H1 (cell line): ENCODE measurements around the gene NAV2. TPM values are rescaled to one million over a fixed set of nuclear protein-coding genes. Genes with fewer than 3 reads are reported as not detected.

Experiments
- CTCF ChIA-PET: fragments of 300-600 bp; sonication (Branson Sonifier 250); formaldehyde crosslinking; loops from one replicate; lab custom pipeline; 2021; ENCODE audit not compliant: partially characterized antibody; lab: Charles Lee
- POLR2A ChIA-PET: fragments of 300-600 bp; sonication (Branson Sonifier 250); formaldehyde crosslinking; loops from one replicate; lab custom pipeline; 2021; ENCODE audit warnings: inconsistent platforms; ENCODE audit not compliant: partially characterized antibody; lab: Charles Lee
- DNase-seq, 2 experiments: peaks; one replicate each; pipeline versions ENCODE4 v3.0.0 to v3.0.0-alpha.2; 2010 to 2022; ENCODE audit warnings: low spot score in 2 of 2, low read depth in 1 of 2, mixed read lengths in 1 of 2
- FAIRE-seq: peaks from 2 replicates; lab custom pipeline; 2011; peaks lifted over from hg19 to GRCh38; lab: Jason Lieb, UNC
- H2AFZ ChIP-seq: 2 replicates; pipeline ENCODE4 v1.8.1; 2012; ENCODE audit warnings: low read length, inconsistent platforms
- H2AK5ac ChIP-seq: 2 replicates; pipeline ENCODE4 v1.6.1; 2013; ENCODE audit warnings: low read depth, low read length
- H2BK120ac ChIP-seq: replicated peaks from 2 replicates; pipeline ENCODE3; 2013; ENCODE audit warnings: low read depth, low read length, inconsistent platforms
- H2BK12ac ChIP-seq: 2 replicates; pipeline ENCODE4 v1.6.1; 2013; ENCODE audit warnings: low read depth, low read length
- H2BK15ac ChIP-seq: 2 replicates; pipeline ENCODE4 v1.6.1; 2013; ENCODE audit warnings: low read length
- H2BK20ac ChIP-seq: 2 replicates; pipeline ENCODE4 v1.6.1; 2013; ENCODE audit warnings: low read length
- H2BK5ac ChIP-seq: 2 replicates; pipeline ENCODE4 v1.6.1; 2013; ENCODE audit warnings: low read depth, low read length
- H3K14ac ChIP-seq: 2 replicates; pipeline ENCODE4 v1.6.1; 2013; ENCODE audit warnings: inconsistent platforms; ENCODE audit not compliant: insufficient read length
- H3K18ac ChIP-seq: 2 replicates; pipeline ENCODE4 v1.6.1; 2013; ENCODE audit warnings: low read length; ENCODE audit errors: extremely low read depth
- H3K23ac ChIP-seq: 2 replicates; pipeline ENCODE4 v1.6.1; 2013; ENCODE audit warnings: inconsistent platforms; ENCODE audit not compliant: insufficient read length
- H3K23me2 ChIP-seq: 2 replicates; pipeline ENCODE4 v1.6.1; 2013; ENCODE audit warnings: low read depth, low read length
- H3K27ac ChIP-seq: 2 replicates; pipeline ENCODE4 v1.6.1; 2011; ENCODE audit warnings: low read depth, low read length, inconsistent platforms
- H3K27me3 ChIP-seq, 4 experiments: replicated peaks in 1 of 4; 1 replicate in 1 of 4; 2 replicates in 3 of 4; pipeline versions ENCODE4 v1.6.1 to v1.8.1; 2011 to 2013; ENCODE audit warnings: low read length in 3 of 4, mild to moderate bottlenecking in 3 of 4, inconsistent platforms in 2 of 4, mixed read lengths in 2 of 4, moderate library complexity in 1 of 4; ENCODE audit not compliant: control insufficient read depth in 3 of 4, insufficient read depth in 3 of 4; ENCODE audit errors: extremely low read depth in 1 of 4
- H3K36me3 ChIP-seq, 4 experiments: 2 replicates each; pipeline versions ENCODE4 v1.6.1 to v1.8.1; 2011 to 2013; ENCODE audit warnings: mild to moderate bottlenecking in 4 of 4, low read length in 3 of 4, moderate library complexity in 2 of 4, control low read depth in 1 of 4, inconsistent platforms in 1 of 4; ENCODE audit not compliant: insufficient read depth in 4 of 4, control insufficient read depth in 2 of 4
- H3K4ac ChIP-seq: replicated peaks from 2 replicates; pipeline ENCODE3; 2013; ENCODE audit warnings: low read length, low read depth, mixed read lengths, inconsistent platforms; ENCODE audit not compliant: insufficient read length
- H3K4me1 ChIP-seq, 4 experiments: replicated peaks in 1 of 4; 1 replicate in 1 of 4; 2 replicates in 3 of 4; pipeline versions ENCODE4 v1.6.1 to v1.8.1; 2011 to 2013; ENCODE audit warnings: low read length in 3 of 4, inconsistent platforms in 2 of 4, mixed read lengths in 1 of 4; ENCODE audit not compliant: insufficient read depth in 4 of 4, control insufficient read depth in 3 of 4
- H3K4me2 ChIP-seq, 2 experiments: 2 replicates each; pipeline versions ENCODE4 v1.6.1 to v1.8.1; 2011 to 2013; ENCODE audit warnings: low read depth in 2 of 2, low read length in 2 of 2, control low read depth in 1 of 2, inconsistent platforms in 1 of 2, mild to moderate bottlenecking in 1 of 2; ENCODE audit not compliant: insufficient read depth in 1 of 2
- H3K4me3 ChIP-seq, 4 experiments: fragments of 200-600, 300-600 bp in 1 of 4; sonication (generic), shearing (Covaris generic), sonication (Bioruptor Twin) in 1 of 4; 2 replicates each; pipeline versions ENCODE4 v1.5.1 to v1.8.1; 2011 to 2016; ENCODE audit warnings: low read length in 4 of 4, low read depth in 3 of 4, control low read depth in 2 of 4, inconsistent platforms in 2 of 4, mild to moderate bottlenecking in 2 of 4, mixed read lengths in 1 of 4, moderate library complexity in 1 of 4; ENCODE audit not compliant: insufficient read depth in 2 of 4; ENCODE audit errors: extremely low read depth in 1 of 4
- H3K56ac ChIP-seq: replicated peaks from 2 replicates; pipeline ENCODE3; 2013; ENCODE audit warnings: low read depth, mild to moderate bottlenecking, mixed read lengths, low read length, inconsistent platforms; ENCODE audit not compliant: insufficient read length
- H3K79me1 ChIP-seq: 2 replicates; pipeline ENCODE4 v1.6.1; 2013; ENCODE audit warnings: low read depth, low read length, control low read depth
- H3K79me2 ChIP-seq, 2 experiments: 2 replicates each; pipeline versions ENCODE4 v1.6.1 to v1.8.1; 2012 to 2013; ENCODE audit warnings: low read length in 2 of 2, mild to moderate bottlenecking in 2 of 2, inconsistent platforms in 1 of 2; ENCODE audit not compliant: insufficient read depth in 2 of 2, control insufficient read depth in 1 of 2
- H3K9ac ChIP-seq, 4 experiments: replicated peaks in 1 of 4; 1 replicate in 1 of 4; 2 replicates in 3 of 4; pipeline versions ENCODE4 v1.6.1 to v1.8.1; 2011 to 2013; ENCODE audit warnings: low read depth in 3 of 4, low read length in 3 of 4, control low read depth in 2 of 4, mild to moderate bottlenecking in 2 of 4, moderate library complexity in 2 of 4, inconsistent platforms in 1 of 4; ENCODE audit errors: extremely low read depth in 1 of 4
- H3K9me3 ChIP-seq, 2 experiments: 2 replicates each; pipeline versions ENCODE4 v1.6.1 to v1.8.1; 2012 to 2013; ENCODE audit warnings: mild to moderate bottlenecking in 2 of 2, moderate library complexity in 2 of 2, control low read depth in 1 of 2, inconsistent platforms in 1 of 2, low read depth in 1 of 2, low read length in 1 of 2, mixed read lengths in 1 of 2; ENCODE audit not compliant: insufficient read depth in 2 of 2
- H4K20me1 ChIP-seq, 2 experiments: replicated peaks in 1 of 2; 2 replicates each; pipeline versions ENCODE3 to v1.8.1; 2011 to 2013; ENCODE audit warnings: inconsistent platforms in 2 of 2, low read length in 2 of 2, mild to moderate bottlenecking in 1 of 2; ENCODE audit not compliant: insufficient read depth in 2 of 2, control insufficient read depth in 1 of 2
- H4K5ac ChIP-seq: 2 replicates; pipeline ENCODE4 v1.6.1; 2013; ENCODE audit warnings: low read length, low read depth, mixed read lengths, inconsistent platforms; ENCODE audit not compliant: insufficient read length
- H4K8ac ChIP-seq: 2 replicates; pipeline ENCODE4 v1.8.0; 2013; ENCODE audit warnings: mild to moderate bottlenecking, moderate library complexity, low read length, inconsistent platforms; ENCODE audit not compliant: insufficient read depth; ENCODE audit errors: extremely low read depth
- H4K91ac ChIP-seq: replicated peaks from 2 replicates; pipeline ENCODE3; 2013; ENCODE audit warnings: low read length, mixed read lengths, inconsistent platforms; ENCODE audit not compliant: insufficient read length
- CTBP2 ChIP-seq: IDR thresholded peaks from 2 replicates; pipeline ENCODE4 v1.7.0; 2011; ENCODE audit warnings: borderline replicate concordance, mild to moderate bottlenecking, moderate library complexity, mixed read lengths, low read length; ENCODE audit not compliant: insufficient read depth, insufficient read length
- KDM4A ChIP-seq: IDR thresholded peaks from one replicate; pipeline ENCODE4 v1.7.1; 2012; ENCODE audit warnings: low read depth, mild to moderate bottlenecking, moderate library complexity, low read length, inconsistent platforms; ENCODE audit not compliant: severe bottlenecking
- KDM5A ChIP-seq: fragments of 200-600 bp; IDR thresholded peaks from 2 replicates; pipeline ENCODE4 v1.7.1; 2012; ENCODE audit warnings: mild to moderate bottlenecking, low read length, inconsistent platforms, mixed read lengths
- POU5F1 ChIP-seq: IDR thresholded peaks from 2 replicates; pipeline ENCODE4 v1.6.1; 2011; ENCODE audit warnings: low read depth, mild to moderate bottlenecking, low read length, moderate library complexity
- RAD21 ChIP-seq, 2 experiments: IDR thresholded peaks in 1 of 2; conservative IDR thresholded peaks in 1 of 2; 2 replicates each; pipeline ENCODE4 v1.6.1; 2011; ENCODE audit warnings: low read depth in 2 of 2, low read length in 2 of 2, improper control_type of control experiment in 1 of 2, inconsistent platforms in 1 of 2, mild to moderate bottlenecking in 1 of 2, moderate library complexity in 1 of 2
- SIN3A ChIP-seq, 2 experiments: IDR thresholded peaks in 1 of 2; conservative IDR thresholded peaks in 1 of 2; 2 replicates each; pipeline ENCODE4 v1.6.1; 2011 to 2012; ENCODE audit warnings: low read length in 2 of 2, improper control_type of control experiment in 1 of 2, low read depth in 1 of 2, mild to moderate bottlenecking in 1 of 2
- SUZ12 ChIP-seq: fragments of 200-600 bp; sonication (generic); IDR thresholded peaks from 2 replicates; pipeline ENCODE4 v1.6.1; 2012; ENCODE audit warnings: mild to moderate bottlenecking, inconsistent platforms, low read length, moderate library complexity, mixed read lengths
- WGBS, 2 experiments: shearing (Covaris generic) in 1 of 2; methylation state at CpG; one replicate each; pipeline versions ENCODE4 v1.1.6 to v1.1.7; 2013 to 2015; ENCODE audit warnings: low lambda C conversion rate in 2 of 2, mixed read lengths in 2 of 2, inconsistent platforms in 1 of 2, low coverage in 1 of 2, missing lambda C conversion rate in 1 of 2; ENCODE audit not compliant: insufficient replicate concordance in 2 of 2, insufficient coverage in 1 of 2, insufficient read length in 1 of 2; ENCODE audit errors: extremely low coverage in 1 of 2, missing lambda C conversion rate in 1 of 2; 5-methylcytosine and 5-hydroxymethylcytosine counted together
- polyA plus RNA-seq, 7 experiments: library from polyadenylated mRNA; depleted of rRNA in 3 of 7; stranded (reverse) in 5 of 7; unstranded in 2 of 7; fragments of >200 nt in 5 of 7; fragments of 200-250 nt in 2 of 7; gene quantifications; 1 replicate in 5 of 7; 2 replicates in 1 of 7; 4 replicates in 1 of 7; pipeline versions ENCODE4 v1.2.1 to v1.2.3, GENCODE V29; 2011 to 2013; ENCODE audit warnings: missing spikeins in 2 of 7, mixed read lengths in 2 of 7
- total RNA-seq: library from RNA; stranded (reverse); fragmentation: NEBNext Ultra II Directional; extraction: Animal tissue kit (Norgen Biotek cat#: 25700); gene quantifications from 2 replicates; pipeline ENCODE4 v1.2.1, GENCODE V29; 2021
- TF ChIP-seq, protein P1 (sequence below): IDR thresholded peaks from 2 replicates; pipeline ENCODE4 v1.6.1; 2012; ENCODE audit warnings: inconsistent platforms
- TF ChIP-seq, protein P2 (sequence below), 3 experiments: IDR thresholded peaks; 1 replicate in 2 of 3; 2 replicates in 1 of 3; pipeline versions ENCODE4 v1.5.1 to v1.6.1; 2011; ENCODE audit warnings: low read length in 3 of 3, mild to moderate bottlenecking in 3 of 3, inconsistent platforms in 2 of 3, low read depth in 1 of 3, moderate library complexity in 1 of 3; ENCODE audit not compliant: insufficient read depth in 1 of 3; ENCODE audit errors: control extremely low read depth in 1 of 3

The NAV2 gene
- total and polyA plus RNA-seq, 2 of the 8 experiments (the other 6 are each of a cell fraction or from before 2014, with no cell fraction given), result 35.6 to 73.6 TPM

DNA sequence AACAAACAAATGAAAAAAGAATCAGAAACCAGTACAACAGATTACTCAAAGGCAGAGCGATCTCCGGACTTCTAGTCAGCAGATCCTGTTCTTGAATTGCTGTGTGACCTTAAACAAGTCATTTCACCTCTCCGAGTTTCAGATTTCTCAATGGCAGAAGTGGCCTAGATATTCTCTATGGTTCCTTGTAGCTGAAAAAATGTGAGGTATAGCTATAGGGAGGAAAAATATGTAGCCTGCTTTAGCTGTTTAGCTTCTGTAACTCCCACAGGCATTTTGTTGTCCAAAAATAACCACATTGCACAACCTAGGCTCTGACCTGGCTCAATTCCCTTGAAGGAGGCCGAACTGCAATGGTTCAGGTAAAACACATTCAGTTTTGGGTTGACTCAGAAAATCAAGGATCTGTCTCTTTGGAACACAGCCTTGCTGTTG is 347.0 kb downstream of the NAV2 start:
- FAIRE-seq, result no peak
- Histone ChIP-seq H2AK5ac (no peak overlapping the region), H3K27me3 (no peaks in the 10 kb centered on the region), H2AFZ (no peak overlapping the region), H3K23me2 (no peaks in the 10 kb centered on the region), H3K9ac (no peak overlapping the region), H3K4me3 (no peak overlapping the region), H4K5ac (no peak overlapping the region), H2BK12ac (no peak overlapping the region), H4K91ac (no peak overlapping the region), H2BK120ac (no peak overlapping the region), H3K4me2 (no peak overlapping the region), H2BK20ac (no peak overlapping the region), H2BK15ac (no peak overlapping the region), H3K56ac (no peak overlapping the region), H3K23ac (no peak overlapping the region), H3K18ac (no peak overlapping the region), H3K9me3 (no peaks in the 10 kb centered on the region), H2BK5ac (no peak overlapping the region), H3K36me3 (peaks cover 15 to 75% (median 57%) of the 10 kb centered on the region in 4 experiments), H3K4ac (no peak overlapping the region), H3K14ac (no peak overlapping the region), H3K4me1 (peaks cover 0 to 4% (median 2%) of the 10 kb centered on the region in 4 experiments; a peak in 2 of 7 replicates), H3K79me1 (no peaks in the 10 kb centered on the region), H3K79me2 (no peaks in the 10 kb centered on the region), H4K20me1 (peaks cover 2 to 4% of the 10 kb centered on the region in 2 experiments), H3K27ac (no peak overlapping the region), H4K8ac (no peak overlapping the region)
- POLR2A ChIA-PET, result no interaction called here
- 97% methylated on average over 4 of the region's 4 CpGs; no CpG with 5 or more reads in 1 of the 2 experiments for WGBS, 2 experiments
- DNase-seq, result no peak
- CTCF ChIA-PET, result interaction anchor here (1.0 to 5.6 kb wide), 3 partner anchors 11 to 108 kb away, joined by 3 to 28 read pairs (median 4); no protein-coding TSS in a partner anchor
- TF ChIP-seq CTBP2, result no peak
- no peak for TF ChIP-seq POU5F1
- TF ChIP-seq SUZ12, result no peak
- no peak for TF ChIP-seq KDM5A
- TF ChIP-seq RAD21 (IDR thresholded peaks at IDR 0.05 in 1 of 2, conservative IDR thresholded peaks at IDR 0.05 in 1 of 2; ENCODE audit: low read depth in 2 of 2, low read length in 2 of 2), result no peak
- no peak for TF ChIP-seq KDM4A
- TF ChIP-seq, protein P1, sequence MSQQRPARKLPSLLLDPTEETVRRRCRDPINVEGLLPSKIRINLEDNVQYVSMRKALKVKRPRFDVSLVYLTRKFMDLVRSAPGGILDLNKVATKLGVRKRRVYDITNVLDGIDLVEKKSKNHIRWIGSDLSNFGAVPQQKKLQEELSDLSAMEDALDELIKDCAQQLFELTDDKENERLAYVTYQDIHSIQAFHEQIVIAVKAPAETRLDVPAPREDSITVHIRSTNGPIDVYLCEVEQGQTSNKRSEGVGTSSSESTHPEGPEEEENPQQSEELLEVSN, result no peak
- TF ChIP-seq SIN3A (conservative IDR thresholded peaks at IDR 0.05 in 1 of 2, IDR thresholded peaks at IDR 0.05 in 1 of 2; ENCODE audit: low read depth in 1 of 2, low read length in 2 of 2), result no peak
- TF ChIP-seq, protein P2, sequence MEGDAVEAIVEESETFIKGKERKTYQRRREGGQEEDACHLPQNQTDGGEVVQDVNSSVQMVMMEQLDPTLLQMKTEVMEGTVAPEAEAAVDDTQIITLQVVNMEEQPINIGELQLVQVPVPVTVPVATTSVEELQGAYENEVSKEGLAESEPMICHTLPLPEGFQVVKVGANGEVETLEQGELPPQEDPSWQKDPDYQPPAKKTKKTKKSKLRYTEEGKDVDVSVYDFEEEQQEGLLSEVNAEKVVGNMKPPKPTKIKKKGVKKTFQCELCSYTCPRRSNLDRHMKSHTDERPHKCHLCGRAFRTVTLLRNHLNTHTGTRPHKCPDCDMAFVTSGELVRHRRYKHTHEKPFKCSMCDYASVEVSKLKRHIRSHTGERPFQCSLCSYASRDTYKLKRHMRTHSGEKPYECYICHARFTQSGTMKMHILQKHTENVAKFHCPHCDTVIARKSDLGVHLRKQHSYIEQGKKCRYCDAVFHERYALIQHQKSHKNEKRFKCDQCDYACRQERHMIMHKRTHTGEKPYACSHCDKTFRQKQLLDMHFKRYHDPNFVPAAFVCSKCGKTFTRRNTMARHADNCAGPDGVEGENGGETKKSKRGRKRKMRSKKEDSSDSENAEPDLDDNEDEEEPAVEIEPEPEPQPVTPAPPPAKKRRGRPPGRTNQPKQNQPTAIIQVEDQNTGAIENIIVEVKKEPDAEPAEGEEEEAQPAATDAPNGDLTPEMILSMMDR (IDR thresholded peaks at IDR 0.05; ENCODE audit: control extremely low read depth in 1 of 3, insufficient read depth in 1 of 3, low read depth in 1 of 3, low read length in 3 of 3), result no peak
